Gastroesophageal sphincter (tissue), 4 donors: ENCODE data around the gene SCAF4. TPM values are rescaled to one million over a fixed set of nuclear protein-coding genes. Genes with fewer than 3 reads are reported as not detected.
"Not testable (repeated sequence)": the region's sequence is repeated elsewhere in the genome, so short reads cannot be mapped to it uniquely, and the experiment has no call there.

Experiments used
- ATAC-seq: fragments of 150-250 bp; one replicate; pipeline ENCODE4 v1.9.1; 2016; ENCODE audit warnings: mild to moderate bottlenecking, moderate library complexity
- H3K27ac ChIP-seq, 4 donors: fragments of 200-600 bp; sonication (generic) in 3 of 4; 1 replicate in 3 of 4; 2 replicates in 1 of 4; pipeline ENCODE4 v1.5.1; 2016 to 2019
- H3K27me3 ChIP-seq: fragments of 200-600 bp; sonication (generic); one replicate; pipeline ENCODE4 v1.5.1; 2019
- H3K36me3 ChIP-seq, 2 donors: fragments of 200-600 bp; sonication (generic); one replicate each; pipeline ENCODE4 v1.5.1; 2019; ENCODE audit warnings: control low read depth in 1 of 2
- H3K4me1 ChIP-seq, 3 donors: fragments of 200-600 bp; sonication (generic); 1 replicate in 2 of 3; 2 replicates in 1 of 3; pipeline ENCODE4 v1.5.1; 2016 to 2019; ENCODE audit warnings: control low read depth in 2 of 3
- H3K4me3 ChIP-seq, 2 donors: fragments of 200-600 bp; sonication (generic); one replicate each; pipeline ENCODE4 v1.5.1; 2019; ENCODE audit warnings: mild to moderate bottlenecking in 1 of 2, moderate library complexity in 1 of 2
- H3K9me3 ChIP-seq, 3 donors: fragments of 200-600 bp; sonication (generic); one replicate each; pipeline ENCODE4 v1.5.1; 2017 to 2019; ENCODE audit warnings: control low read depth in 2 of 3
- EP300 ChIP-seq: sonication (generic); formaldehyde crosslinking; IDR thresholded peaks from one replicate; pipeline ENCODE4 v1.6.1; 2017; ENCODE audit warnings: antibody characterized with exemption, mild to moderate bottlenecking
- POLR2A ChIP-seq, 2 donors: fragments of 450-650 bp; IDR thresholded peaks; one replicate each; pipeline ENCODE4 v1.6.1; 2017; ENCODE audit warnings: antibody characterized with exemption in 2 of 2, mild to moderate bottlenecking in 2 of 2, moderate library complexity in 1 of 2
- POLR2AphosphoS5 ChIP-seq: sonication (generic); formaldehyde crosslinking; IDR thresholded peaks from one replicate; pipeline ENCODE4 v1.6.1; 2017; ENCODE audit warnings: antibody characterized with exemption
- WGBS, 2 donors: methylation state at CpG; one replicate each; pipeline ENCODE4 v1.1.5; 2018; ENCODE audit warnings: low coverage in 1 of 2; 5-methylcytosine and 5-hydroxymethylcytosine counted together
- total RNA-seq, 4 donors: library from RNA; depleted of rRNA; stranded (reverse); fragments of >200 nt; gene quantifications; one replicate each; pipeline ENCODE4 v1.1.0, GENCODE V29; 2016
- TF ChIP-seq, protein P1 (sequence below), 4 experiments: fragments of 200-600 bp in 2 of 4; fragments of 450-650 bp in 2 of 4; sonication (generic) in 1 of 4; IDR thresholded peaks; one replicate each; pipeline ENCODE4 v1.5.1; 2017 to 2019; ENCODE audit warnings: antibody characterized with exemption in 4 of 4, mild to moderate bottlenecking in 2 of 4, moderate library complexity in 2 of 4

Gene SCAF4
- total RNA-seq, 4 donors from 2014 or later: 10.7 to 19.9 (median 16.1) TPM

- Histone ChIP-seq H3K4me1 (peaks cover 0 to 54% (median 3%) of the 10 kb centered on the region in 3 donors), H3K9me3 (no peaks in the 10 kb centered on the region), H3K27ac (no peak overlapping the region), H3K36me3 (peaks cover 9 to 84% of the 10 kb centered on the region in 2 donors), H3K4me3 (no peak overlapping the region), H3K27me3 (no peaks in the 10 kb centered on the region)
- no peak for ATAC-seq
- WGBS, 2 donors: 80 to 86% methylated on average over 5 of the region's 5 CpGs
- no peak for TF ChIP-seq POLR2AphosphoS5
- TF ChIP-seq, protein P1, sequence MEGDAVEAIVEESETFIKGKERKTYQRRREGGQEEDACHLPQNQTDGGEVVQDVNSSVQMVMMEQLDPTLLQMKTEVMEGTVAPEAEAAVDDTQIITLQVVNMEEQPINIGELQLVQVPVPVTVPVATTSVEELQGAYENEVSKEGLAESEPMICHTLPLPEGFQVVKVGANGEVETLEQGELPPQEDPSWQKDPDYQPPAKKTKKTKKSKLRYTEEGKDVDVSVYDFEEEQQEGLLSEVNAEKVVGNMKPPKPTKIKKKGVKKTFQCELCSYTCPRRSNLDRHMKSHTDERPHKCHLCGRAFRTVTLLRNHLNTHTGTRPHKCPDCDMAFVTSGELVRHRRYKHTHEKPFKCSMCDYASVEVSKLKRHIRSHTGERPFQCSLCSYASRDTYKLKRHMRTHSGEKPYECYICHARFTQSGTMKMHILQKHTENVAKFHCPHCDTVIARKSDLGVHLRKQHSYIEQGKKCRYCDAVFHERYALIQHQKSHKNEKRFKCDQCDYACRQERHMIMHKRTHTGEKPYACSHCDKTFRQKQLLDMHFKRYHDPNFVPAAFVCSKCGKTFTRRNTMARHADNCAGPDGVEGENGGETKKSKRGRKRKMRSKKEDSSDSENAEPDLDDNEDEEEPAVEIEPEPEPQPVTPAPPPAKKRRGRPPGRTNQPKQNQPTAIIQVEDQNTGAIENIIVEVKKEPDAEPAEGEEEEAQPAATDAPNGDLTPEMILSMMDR (IDR thresholded peaks at IDR 0.05): no peak
- TF ChIP-seq EP300: no peak
- TF ChIP-seq POLR2A (IDR thresholded peaks at IDR 0.05): no peak
These were observed 64.8 kb downstream of the SCAF4 start for GRCh38 chr21:31667132-31667531.

- Histone ChIP-seq H3K4me3 (no peak overlapping the region), H3K27me3 (no peaks in the 10 kb centered on the region), H3K4me1 (peaks cover 0 to 60% (median 9%) of the 10 kb centered on the region in 3 donors), H3K27ac (peak overlapping the region in 1 of 4 donors; percentile 19), H3K36me3 (peaks cover 9 to 84% of the 10 kb centered on the region in 2 donors), H3K9me3 (no peaks in the 10 kb centered on the region)
- WGBS, 2 donors: 57 to 87% methylated on average over 5 of the region's 5 CpGs
- no peak for ATAC-seq
- TF ChIP-seq, protein P1 (IDR thresholded peaks at IDR 0.05): no peak
- no peak for TF ChIP-seq EP300
- no peak for TF ChIP-seq POLR2A (IDR thresholded peaks at IDR 0.05)
- TF ChIP-seq POLR2AphosphoS5: no peak
These were observed 65.4 kb downstream of the SCAF4 start for GRCh38 chr21:31666445-31667010.

- H3K4me1 ChIP-seq: peaks cover 0 to 67% (median 15%) of the 10 kb centered on the region in 3 donors
- peaks cover 9 to 80% of the 10 kb centered on the region in 2 donors for H3K36me3 ChIP-seq
- H3K9me3 ChIP-seq, ATAC-seq, H3K4me3 ChIP-seq, H3K27me3 ChIP-seq: not testable (repeated sequence)
- peak overlapping the region in 1 of 4 donors; percentile 19 for H3K27ac ChIP-seq
- 75 to 100% methylated on average over 1 to 4 of the region's 4 CpGs for WGBS, 2 donors
These were observed 66.0 kb downstream of the SCAF4 start for GRCh38 chr21:31665869-31666268.

GRCh38 chr21:31665397-31665796 lies 66.5 kb downstream of the SCAF4 start:
- Histone ChIP-seq H3K9me3 (no peaks in the 10 kb centered on the region), H3K36me3 (peaks cover 9 to 76% of the 10 kb centered on the region in 2 donors), H3K4me3 (no peak overlapping the region), H3K27me3 (no peaks in the 10 kb centered on the region), H3K27ac (no peak overlapping the region), H3K4me1 (peaks cover 0 to 70% (median 16%) of the 10 kb centered on the region in 3 donors)
- TF ChIP-seq POLR2AphosphoS5: no peak
- no peak for TF ChIP-seq POLR2A (IDR thresholded peaks at IDR 0.05)
- TF ChIP-seq, protein P1 (IDR thresholded peaks at IDR 0.05): no peak
- TF ChIP-seq EP300: no peak
- ATAC-seq: no peak
- 48% methylated on average over 3 of the region's 8 CpGs; no CpG with 5 or more reads in 1 of the 2 donors for WGBS, 2 donors

DNA sequence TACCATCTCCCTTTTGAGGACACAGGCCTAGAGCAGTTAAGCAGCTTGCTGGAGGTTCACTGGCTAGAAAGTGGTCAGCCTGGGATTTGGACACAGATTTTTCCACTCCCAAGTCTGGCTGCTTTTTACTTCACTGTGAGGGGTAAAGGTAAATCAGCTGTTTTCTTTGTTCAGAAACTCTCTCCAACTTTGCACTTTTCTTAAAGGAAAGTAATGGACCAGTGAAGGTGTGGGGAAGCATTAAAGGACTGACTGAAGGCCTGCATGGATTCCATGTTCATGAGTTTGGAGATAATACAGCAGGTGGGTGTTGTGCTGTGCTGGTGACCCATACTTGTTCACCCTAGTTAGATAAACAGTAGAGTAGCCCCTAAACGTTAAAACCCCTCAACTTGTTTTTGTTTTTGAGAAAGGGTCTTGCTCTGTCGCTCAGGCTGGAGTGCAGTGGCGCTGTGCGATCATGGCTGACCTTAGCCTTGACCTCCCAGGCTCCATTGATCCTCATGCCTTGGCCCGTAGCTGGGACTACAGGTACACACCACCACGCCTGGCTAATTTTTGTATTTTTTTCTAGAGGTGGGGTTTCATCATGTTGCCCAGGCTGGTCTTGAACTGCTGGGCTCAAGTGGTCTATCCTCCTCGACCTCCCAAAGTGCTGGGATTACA lies 68.2 kb downstream of the SCAF4 start:
- Histone ChIP-seq H3K27me3 (no peaks in the 10 kb centered on the region), H3K27ac (no peak overlapping the region), H3K9me3 (no peaks in the 10 kb centered on the region), H3K36me3 (peaks cover 9 to 60% of the 10 kb centered on the region in 2 donors), H3K4me3 (no peak overlapping the region), H3K4me1 (peaks cover 0 to 70% (median 16%) of the 10 kb centered on the region in 3 donors)
- TF ChIP-seq, protein P1 (IDR thresholded peaks at IDR 0.05): no peak
- no peak for TF ChIP-seq POLR2A (IDR thresholded peaks at IDR 0.05)
- TF ChIP-seq POLR2AphosphoS5: no peak
- 87 to 90% methylated on average over 5 to 6 of the region's 7 CpGs for WGBS, 2 donors
- ATAC-seq: no peak
